ENCODE data around the gene MAN2B1.

GRCh38 chr19:12668932-12669269 lies 2.4 kb upstream of the MAN2B1 start:
- TF ChIP-seq, protein P1, sequence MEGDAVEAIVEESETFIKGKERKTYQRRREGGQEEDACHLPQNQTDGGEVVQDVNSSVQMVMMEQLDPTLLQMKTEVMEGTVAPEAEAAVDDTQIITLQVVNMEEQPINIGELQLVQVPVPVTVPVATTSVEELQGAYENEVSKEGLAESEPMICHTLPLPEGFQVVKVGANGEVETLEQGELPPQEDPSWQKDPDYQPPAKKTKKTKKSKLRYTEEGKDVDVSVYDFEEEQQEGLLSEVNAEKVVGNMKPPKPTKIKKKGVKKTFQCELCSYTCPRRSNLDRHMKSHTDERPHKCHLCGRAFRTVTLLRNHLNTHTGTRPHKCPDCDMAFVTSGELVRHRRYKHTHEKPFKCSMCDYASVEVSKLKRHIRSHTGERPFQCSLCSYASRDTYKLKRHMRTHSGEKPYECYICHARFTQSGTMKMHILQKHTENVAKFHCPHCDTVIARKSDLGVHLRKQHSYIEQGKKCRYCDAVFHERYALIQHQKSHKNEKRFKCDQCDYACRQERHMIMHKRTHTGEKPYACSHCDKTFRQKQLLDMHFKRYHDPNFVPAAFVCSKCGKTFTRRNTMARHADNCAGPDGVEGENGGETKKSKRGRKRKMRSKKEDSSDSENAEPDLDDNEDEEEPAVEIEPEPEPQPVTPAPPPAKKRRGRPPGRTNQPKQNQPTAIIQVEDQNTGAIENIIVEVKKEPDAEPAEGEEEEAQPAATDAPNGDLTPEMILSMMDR (conservative IDR thresholded peaks at IDR 0.05 in 1 of 2, IDR thresholded peaks at IDR 0.05 in 1 of 2; ENCODE audit: extremely low read depth in 1 of 2, insufficient read depth in 1 of 2, low read depth in 1 of 2, low read length in 2 of 2), result no peak
- TF ChIP-seq EZH2 (IDR thresholded peaks at IDR 0.05; ENCODE audit: borderline replicate concordance, low read length), result no peak

All from mammary epithelial cell (primary cell).